ENCODE data around the gene CDKAL1.
"Not testable (repeated sequence)": the region's sequence is repeated elsewhere in the genome, so short reads cannot be mapped to it uniquely, and the experiment has no call there.

Gene CDKAL1

DNA sequence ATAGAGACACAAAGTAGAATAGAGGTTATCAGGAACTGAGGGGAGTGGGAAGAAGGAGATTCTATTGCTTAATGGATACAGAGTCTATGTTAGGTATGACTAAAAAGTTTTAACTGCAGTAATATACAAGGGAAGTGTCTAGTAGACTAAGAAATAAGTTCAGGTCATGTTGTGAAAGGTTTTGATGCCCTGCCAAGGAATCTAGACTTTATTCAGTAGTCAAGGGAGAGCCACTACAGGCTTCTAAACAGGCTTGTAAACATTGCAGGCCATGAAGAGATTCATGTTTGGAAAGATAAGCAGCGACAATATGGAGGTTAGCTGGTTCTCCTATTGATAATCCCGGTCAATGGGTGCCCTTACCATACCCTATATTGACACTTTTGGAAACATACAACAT lies 706.5 kb downstream of the CDKAL1 start:
- DNase-seq, result no peak

DNA sequence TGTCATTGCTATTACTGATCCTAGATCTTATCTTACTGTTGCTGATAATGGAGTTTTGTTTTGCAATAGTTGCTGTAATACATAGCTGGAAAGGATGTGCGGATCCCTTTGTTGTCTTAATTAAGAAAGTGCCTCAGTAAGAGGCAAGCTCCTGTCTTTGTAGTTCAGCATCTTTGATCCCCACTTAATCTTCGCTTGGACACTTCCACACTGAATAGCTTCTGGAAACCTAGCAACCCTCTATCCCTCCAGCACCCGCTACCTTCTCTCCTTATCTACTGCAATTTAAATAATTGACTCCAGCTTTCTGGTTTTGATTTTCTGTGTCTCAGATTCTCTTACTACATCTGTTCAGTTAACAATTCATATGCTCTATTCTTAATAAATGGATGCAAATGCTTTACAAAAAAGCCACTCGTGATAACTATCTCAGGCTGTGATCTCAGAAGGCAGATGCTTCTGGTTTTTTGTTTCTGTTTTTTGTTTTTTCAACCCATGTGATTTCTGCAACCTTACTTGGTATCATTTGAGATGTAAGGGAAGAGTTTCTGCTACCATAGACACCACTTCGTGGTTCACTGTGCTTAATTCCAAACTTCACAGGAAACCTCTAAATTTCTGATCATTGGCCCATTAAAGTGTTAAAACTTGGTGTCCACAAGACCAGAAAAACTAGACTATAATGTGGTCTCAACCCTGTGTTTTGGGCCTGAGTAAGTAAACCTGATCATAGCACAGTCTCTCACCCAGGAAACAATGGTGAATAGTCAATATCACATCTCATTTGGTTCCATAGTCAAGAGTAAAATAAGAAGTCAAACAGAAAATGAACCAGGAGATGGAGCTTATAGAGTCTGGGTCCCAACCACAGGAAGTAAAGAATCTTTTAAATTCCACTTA lies 707.2 kb downstream of the CDKAL1 start:
- DNase-seq, result no peak

DNA sequence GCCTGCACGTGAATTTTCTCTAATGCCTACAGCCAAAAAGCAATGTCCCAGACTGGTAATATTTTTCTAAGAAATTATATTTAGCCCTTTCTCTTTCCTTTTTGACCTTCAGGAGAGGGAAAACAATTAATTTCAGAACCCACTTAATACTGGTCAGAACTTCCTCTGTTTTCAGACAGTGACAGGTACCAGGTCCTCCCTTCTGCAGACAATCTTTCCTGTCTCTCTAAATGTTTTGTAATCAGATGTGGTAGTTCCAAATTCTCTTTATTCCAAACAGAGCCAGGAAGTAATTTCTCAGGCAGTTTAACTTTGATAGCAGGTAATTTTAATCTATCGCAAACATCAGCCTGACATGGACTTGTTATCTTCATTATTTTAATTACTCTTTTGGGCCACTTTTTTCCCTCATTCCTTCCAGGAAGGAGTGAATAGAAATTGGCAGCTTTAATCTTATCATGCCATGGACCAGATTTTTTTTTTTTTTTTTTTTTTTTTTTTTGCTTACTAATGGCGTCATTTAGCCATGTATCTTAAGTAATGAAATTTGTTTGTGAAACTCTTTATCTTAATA lies 710.7 kb downstream of the CDKAL1 start:
- DNase-seq, result no peak

DNA sequence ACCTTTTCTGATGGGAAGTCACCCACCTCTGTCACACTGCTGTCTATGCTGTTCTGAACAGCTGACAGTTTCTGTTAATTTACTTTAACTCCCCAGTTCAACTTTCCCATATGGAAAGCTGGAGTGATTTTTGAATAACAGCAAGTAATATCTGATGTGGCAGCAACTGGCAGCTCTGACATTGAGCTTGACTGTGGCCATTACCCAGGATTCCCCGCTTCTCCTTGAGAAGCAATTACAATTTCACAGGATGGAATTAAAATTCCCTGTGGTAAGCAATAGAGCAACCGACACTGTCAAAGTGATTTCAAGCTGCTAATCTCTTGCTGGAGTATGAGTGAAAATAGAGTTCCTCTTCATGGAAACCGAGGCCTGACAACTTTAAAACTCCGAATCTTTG lies 711.2 kb downstream of the CDKAL1 start:
- no peak for DNase-seq

DNA sequence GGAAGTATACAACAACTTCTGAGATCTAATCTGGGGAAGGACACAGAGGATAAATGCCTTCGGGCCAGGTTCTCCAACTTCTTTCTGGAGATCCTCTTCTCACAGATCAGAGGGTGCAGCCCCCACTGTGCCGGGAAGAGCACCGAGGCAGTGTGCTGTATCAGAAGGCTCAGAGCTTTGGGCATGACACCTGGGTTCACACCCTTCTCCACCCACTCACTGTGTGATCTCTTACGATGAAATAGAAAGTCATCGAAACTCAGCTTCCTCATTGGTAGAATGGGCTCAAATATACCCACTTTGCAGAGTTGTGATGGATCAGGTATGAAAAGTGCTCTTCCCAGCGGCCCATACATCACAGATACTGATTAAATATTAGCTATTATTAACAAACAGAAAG lies 711.8 kb downstream of the CDKAL1 start:
- DNase-seq, result no peak

DNA sequence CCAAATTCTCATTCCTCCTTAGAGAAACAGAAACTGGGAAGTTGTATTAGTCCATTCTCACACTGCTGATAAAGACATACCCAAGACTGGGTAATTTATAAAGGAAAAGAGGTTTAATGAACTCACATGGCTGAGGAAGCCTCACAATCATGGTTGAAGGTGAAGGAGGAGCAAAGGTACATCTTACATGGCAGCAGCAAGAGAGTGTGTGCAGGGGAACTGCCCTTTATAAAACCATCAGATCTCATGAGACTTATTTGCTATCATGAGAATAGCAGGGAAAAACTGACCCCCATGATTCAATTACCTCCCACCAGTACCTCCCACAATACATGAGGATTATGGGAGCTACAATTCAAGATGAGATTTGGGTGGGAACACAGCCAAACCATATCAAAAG lies 720.2 kb downstream of the CDKAL1 start:
- DNase-seq, result not testable (repeated sequence)

DNA sequence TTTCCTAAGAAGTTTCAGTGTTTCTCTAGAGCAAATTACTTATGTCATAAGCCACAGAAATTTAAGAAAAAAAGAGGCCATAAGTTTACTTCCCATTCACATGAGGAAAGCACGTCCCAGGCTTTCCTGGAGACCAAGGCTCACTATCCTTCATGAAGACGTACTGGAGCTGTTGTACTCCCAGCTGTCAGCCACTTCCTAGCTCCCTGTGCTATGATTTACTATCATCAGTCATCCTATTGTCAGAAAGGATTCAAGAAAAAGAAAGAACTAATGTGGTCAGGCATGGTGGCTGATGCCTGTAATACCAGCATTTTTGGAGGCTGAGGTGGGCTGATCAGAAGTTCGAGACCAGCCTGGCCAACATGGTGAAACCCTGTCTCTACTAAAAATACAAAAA lies 721.9 kb downstream of the CDKAL1 start:
- no peak for DNase-seq

DNA sequence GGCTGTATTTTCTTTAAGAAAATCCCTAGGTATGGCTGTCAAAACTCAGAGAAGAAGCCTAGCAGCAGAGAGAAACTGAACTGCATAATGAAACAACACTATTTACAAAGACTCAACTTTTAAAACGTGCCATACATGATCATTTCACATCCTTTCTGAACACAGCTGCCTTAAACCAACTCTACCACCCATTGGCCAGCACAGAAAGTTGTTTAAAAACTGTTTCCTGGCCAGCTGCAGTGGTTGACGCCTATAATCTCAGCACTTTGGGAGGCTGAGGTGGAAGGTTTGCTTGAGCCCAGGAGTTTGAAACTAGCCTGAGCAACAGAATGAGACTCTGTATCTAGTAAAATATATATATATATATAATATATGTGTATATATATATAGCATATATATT lies 722.9 kb downstream of the CDKAL1 start:
- DNase-seq, result no peak

DNA sequence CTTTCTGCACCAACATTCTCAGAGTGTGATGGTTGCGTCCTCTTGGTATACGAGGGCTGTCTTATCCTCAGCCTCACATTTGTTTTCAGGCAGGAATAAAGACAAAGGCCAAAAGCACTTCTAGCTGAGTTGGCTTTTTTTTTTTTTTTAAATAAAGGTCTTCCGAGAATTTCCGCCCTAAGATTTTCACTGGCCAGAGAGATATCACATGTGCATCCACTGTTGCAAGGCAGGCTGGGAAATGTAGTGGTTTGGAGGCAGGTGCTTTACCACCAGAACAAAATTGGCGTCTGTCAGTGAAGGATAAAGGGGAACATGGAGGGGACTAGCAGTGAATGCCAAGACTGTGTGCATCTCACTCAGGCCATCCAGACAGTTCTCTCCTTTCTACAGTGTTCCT lies 724.4 kb downstream of the CDKAL1 start:
- no peak for DNase-seq

DNA sequence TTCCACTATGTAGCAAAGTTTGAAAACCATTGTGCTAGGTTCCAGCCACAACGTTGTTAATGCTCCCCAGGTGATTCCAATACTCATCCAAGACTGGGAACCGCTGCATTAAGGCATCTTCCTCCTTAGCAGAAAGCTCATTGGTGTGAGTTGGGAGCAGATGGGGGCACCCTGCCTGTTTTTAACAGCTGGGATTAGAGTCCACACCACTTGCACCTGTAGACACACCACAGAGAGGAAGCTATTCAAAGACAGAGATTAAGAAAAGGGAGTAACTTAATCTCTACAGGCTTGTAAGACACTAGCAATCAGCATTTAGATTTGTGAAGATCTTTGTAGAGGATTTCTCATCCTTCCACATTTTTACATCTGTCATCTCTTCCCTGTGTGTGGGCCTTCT lies 725.4 kb downstream of the CDKAL1 start:
- no peak for DNase-seq

DNA sequence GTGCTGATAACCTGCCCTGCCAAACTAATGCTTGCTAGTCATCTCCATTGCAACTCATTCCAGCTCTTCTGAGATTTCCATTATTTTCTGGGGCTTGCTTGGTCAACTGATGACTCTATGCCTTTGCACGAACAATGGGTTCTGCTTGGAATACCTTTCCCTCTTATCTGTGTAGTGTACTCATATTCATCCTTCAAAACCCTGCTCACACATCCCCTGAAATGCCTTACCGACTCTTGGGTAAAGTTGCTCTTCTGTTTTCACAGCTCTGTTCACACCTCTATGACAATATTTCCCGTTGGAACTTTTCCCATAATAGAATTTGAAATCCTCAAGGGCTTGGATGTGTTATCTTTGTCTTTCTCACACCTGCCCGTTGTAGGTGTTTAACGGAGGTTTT lies 728.2 kb downstream of the CDKAL1 start:
- no peak for DNase-seq

DNA sequence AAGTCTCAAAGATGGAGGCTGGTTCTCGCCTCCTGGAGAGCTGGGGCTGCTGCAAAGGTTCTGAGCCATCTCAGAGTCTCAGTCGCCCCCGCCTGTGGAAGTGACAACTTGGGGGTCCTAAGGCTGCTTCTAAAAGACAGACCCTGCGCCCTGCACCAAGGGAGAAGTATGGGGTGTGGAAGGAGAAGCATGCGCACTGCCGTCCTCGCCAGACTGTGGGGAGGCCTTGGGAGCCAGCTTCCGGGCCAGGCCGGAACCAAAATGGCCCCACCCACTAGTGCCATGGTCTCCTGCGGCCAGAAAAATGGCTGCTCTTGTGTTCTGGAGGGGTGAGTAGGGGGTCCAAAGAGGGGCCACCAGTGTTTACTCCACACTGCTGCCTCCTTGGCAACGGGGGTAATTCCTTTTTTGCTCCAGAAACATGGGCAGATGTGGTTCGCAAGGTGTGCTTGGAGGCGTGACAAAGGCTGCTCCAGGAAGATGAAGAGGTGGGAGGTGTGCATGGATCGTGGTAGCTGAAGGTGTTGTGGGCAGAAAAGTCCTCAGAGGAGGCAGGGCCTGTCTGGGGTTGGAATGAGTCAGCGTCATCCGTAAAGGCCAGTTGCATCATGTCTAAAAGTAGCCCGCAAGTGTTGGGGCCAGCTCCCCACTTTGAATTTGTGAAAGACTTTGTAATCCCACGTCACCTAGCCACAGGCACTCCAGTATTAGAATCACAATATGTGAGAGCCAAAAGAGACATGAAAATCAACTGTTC lies 729.5 kb downstream of the CDKAL1 start:
- no peak for DNase-seq

DNA sequence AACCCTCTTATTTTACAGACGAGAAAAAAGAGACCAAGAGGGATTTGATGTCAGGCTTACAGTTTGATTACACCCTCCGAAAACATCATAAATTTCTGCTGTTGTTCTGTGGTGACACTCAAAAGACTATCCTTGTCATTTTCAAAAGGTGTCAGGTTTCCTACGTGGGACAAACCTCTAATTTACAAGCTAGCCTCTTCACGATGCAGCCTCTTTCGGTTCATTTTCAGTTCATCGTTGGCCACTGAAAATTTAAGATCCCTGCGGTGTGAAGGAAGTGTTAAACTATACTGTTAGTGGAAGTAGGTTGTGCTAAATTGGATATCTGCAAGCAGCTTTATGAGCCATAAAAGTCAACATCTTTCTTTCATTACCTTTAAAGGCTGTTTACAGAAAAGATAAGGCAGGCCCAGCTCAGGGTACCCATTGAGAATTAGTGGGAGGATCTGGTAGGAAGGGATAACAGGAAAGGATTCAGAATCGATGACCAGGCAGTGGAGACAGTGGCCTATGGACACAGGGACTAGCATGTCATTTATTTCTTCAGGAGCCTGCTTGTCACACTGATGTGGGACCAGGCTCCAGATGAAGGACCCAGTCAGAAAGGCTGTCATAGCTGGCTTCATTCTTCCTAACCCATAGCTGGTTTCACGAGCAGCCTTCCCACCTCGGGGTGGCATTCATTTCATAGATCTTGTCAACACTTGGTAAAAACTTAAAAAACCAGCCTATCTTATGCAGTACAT lies 730.2 kb downstream of the CDKAL1 start:
- DNase-seq, result no peak

DNA sequence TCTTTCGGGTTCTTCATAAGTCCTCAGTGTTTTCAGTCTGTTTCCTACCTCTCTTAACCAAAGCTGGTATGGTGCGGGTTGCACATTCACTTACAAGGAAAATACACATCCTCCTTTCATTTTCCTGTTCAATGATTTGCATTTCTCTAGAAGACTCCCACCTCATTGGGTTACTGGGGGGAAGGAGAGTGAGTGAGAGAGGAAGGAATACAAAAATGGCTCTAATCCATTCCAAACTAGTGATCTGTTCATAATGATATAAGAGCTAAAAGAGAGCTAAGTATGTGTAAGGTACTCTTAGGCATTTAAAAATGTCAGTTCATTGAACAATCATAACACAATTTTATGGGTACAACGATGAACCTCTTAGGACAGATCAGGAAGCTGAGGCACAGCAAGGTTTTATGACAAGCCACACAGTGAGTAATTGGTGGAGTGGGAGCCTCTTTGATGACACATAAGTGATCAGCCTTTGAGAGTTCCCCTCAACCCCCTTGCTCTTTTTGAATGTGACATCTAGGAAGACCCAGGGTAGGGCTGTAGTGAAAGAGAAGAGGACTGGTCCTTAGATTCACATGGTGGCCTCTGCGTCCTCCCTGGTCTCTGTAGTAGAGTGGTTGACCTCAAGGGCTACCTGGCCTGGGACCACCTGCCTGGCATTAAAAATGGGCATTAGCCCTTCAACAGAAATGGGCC lies 730.9 kb downstream of the CDKAL1 start:
- no peak for DNase-seq

DNA sequence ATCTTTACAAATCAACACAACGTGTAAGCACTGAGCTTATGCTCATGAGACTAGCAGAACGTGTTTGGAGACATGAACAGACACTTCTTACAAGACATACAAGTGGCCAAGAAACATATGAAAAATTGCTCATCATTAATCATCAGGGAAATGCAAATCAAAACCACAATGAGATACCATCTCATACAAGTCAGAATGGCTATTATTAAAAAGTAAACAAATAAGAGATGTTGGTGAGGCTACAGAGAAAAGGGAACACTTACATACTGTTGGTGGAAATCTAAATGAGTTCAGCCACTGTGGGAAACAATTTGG lies 731.4 kb downstream of the CDKAL1 start:
- no peak for DNase-seq

DNA sequence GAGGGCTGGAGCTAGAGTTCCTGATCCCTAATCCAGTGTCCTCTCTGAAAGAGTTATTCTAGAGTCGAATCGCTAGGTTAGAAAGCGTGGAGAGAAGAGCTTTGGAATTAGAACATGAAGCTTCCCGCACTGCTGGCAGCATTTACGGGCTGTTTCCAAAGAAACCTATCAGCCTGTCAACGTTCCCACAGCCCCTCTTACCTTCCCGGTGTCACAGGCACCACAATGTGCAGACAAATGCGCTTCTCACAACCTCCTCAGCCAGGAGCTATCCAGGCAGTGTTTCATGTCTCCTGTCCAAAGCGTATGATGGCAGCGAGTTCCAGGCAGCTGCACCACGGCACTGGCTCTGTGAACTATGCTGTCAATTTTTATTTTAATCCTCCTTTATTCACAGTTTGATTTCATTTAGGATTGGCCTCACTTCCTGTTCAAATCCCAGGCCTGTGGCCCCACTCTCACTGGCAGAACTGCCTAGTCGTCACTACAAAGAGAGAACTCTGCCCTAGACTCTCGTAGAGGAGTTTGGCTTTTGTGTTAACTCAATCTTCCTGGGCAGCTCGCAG lies 736.5 kb downstream of the CDKAL1 start:
- DNase-seq, result no peak

DNA sequence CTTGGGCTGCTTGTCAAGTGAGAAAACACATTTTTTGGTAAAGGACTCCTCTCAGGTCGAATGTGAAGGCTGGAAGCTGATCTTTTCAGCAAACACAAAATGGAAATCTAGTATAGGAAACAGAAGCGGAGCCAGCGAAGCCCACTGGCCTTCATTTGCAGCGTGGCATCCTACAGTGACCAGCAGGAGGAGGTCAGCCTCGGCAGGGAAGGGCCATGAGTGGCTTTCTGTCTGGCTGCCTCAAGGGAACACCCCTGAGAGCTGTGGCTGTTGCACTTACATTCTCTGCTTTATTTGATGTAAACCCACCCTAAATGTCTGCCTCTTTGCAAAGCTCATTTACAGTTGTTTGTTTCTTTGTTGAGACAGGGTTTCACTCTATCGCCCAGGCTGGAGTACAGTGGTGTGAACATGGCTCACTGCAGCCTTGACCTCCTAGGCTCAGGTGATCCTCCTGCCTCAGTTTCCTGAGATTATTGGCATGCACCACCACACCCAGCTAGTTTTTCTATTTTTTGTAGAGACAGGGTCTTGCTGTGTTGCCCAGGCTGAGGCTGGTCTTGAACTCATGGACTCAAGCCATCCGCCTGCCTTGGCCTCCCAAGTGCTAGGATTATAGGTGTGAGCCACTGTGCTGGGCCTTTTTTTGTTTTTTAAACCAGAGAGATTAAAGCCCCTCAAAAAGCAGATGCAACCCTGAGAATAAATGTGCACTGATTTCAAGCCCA lies 737.3 kb downstream of the CDKAL1 start:
- no peak for DNase-seq

DNA sequence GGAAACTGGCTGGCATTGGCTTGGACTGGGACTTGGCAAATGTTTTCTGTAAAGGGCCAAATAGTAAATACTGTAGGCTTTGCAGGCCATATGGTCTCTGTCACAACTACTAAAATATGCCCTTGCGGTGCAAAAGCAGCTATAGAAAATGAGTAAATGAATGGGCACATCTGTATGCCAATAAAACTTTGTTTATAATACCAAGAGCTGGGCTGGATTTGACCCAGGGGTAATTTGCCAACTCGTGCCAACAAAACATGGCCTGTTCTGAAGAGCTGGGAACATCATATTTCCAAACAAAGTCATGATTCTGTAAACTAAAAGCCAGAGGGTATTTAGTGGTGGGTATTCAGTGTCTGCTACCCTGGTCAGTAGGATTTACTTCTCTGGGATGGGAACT lies 739.2 kb downstream of the CDKAL1 start:
- DNase-seq, result no peak

DNA sequence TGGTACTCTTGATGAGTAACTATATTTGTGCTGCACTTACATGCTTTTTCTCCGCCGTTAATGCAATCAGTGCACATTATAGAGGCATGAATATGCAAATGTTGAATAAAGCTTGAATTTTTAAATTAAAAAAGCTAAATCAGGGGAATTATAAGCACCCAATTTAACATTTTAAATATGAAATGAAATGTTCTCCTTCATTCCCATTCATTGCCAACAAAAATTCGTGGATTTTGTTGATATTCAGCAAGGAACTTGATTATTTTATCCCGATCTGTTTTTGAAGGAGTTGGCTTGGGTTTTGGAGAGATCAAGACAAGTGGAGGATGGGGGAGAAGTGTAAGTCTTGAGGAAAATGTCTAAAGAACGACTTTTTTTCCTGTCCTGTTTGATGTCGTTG lies 740.6 kb downstream of the CDKAL1 start:
- no peak for DNase-seq

DNA sequence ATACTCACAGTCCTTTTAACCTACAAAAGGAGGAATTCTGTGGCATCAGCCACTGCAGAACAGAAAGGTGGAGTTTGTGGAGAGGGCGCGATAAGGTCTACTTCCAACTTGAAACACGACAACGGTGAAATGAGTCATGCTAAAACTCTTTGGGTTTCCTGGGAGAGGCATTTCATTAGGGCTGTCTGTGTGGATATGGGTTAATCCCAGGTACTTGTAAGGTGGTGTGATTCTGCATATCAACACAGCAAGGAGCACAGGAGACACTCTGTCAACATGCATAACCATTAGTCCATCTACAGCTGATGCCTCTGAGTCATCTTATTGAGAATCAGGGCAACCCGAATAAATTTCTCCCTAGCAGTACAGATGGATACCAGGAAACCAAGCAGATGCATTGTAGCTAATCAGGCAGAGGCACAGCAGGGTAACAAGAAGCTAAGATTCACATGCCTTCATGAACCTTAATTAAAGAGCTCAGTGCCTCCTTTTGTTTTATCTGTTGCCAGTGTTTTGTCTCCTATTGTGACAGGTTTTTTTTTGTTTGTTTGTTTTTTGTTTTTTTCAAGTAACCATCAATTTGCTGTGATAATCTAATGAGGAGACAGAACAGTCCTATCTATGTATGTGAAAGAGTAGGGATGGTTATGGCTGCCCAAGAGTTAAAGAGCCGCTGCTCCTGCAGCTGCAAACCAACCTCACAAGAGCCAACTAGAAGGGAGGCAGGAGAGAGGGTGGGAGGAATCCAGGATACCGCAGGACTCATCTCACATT lies 743.5 kb downstream of the CDKAL1 start:
- DNase-seq, result no peak

DNA sequence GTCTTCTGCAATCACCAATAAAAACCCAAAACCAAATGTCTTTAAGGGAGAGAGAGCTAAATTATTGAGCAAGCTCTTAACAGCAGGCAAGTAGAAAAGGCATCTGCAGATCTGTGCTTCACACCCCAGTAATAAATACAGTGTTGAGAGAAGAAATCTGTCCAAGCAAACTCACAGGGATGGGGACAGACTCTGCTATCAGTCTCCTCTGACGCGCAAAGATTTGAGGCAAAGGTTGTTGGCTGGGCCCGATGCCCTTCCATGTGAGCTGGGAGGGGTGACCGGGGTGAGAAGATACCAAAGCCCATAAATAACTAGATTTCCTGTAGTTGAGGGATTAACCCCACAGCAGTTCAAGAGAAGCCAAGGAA lies 744.1 kb downstream of the CDKAL1 start:
- no peak for DNase-seq
